Lower leg skin (tissue), 3 donors: ENCODE measurements around the gene TOGARAM2.

Experiments used
- CTCF ChIP-seq, 3 donors: fragments of 450-650 bp; IDR thresholded peaks; one replicate each; pipeline ENCODE4 v1.5.1; 2016; ENCODE audit warnings: antibody characterized with exemption in 3 of 3, mild to moderate bottlenecking in 3 of 3, moderate library complexity in 2 of 3
- POLR2A ChIP-seq, 2 donors: fragments of 450-650 bp; IDR thresholded peaks; one replicate each; pipeline ENCODE4 v1.6.1; 2016 to 2017; ENCODE audit warnings: antibody characterized with exemption in 2 of 2, mild to moderate bottlenecking in 1 of 2, moderate library complexity in 1 of 2

GRCh38 chr2:29084554-29084953, 103.5 kb downstream of the TOGARAM2 start:
- TF ChIP-seq CTCF (IDR thresholded peaks at IDR 0.05) (no peak), POLR2A (IDR thresholded peaks at IDR 0.05) (no peak)
